GM21367 (cell line): ENCODE results near the gene CD209.

Source experiments
- ATAC-seq: cut with Tn5 transposase; IDR thresholded peaks from one replicate; pipeline ENCODE4 v1.9.1; 2021; ENCODE audit not compliant: unreplicated experiment

The CD209 gene

GRCh38 chr19:7739801-7740681, 7.3 kb downstream of the CD209 start:
- ATAC-seq: no peak

- ATAC-seq: no peak
Measured at GRCh38 chr19:7739211-7739755, 8.1 kb downstream of the CD209 start.

GRCh38 chr19:7738023-7738422, 9.3 kb downstream of the CD209 start:
- no peak for ATAC-seq

GRCh38 chr19:7737215-7737614, 10.1 kb downstream of the CD209 start:
- no peak for ATAC-seq

GRCh38 chr19:7736148-7736547, 11.2 kb downstream of the CD209 start:
- ATAC-seq: no peak

- no peak for ATAC-seq
Measured at GRCh38 chr19:7734220-7735203, 12.8 kb downstream of the CD209 start.

- ATAC-seq: no peak
Measured at GRCh38 chr19:7733376-7733775, 14.0 kb downstream of the CD209 start.

GRCh38 chr19:7732045-7732444, 15.3 kb downstream of the CD209 start, which contains the start of gene CLEC4G:
TSS of gene CLEC4G (minus strand) at chr19:7732110. CDS start at chr19:7732102, 8 bp downstream.
- ATAC-seq: no peak

- no peak for ATAC-seq
Measured at GRCh38 chr19:7731615-7732014, 15.7 kb downstream of the CD209 start.

GRCh38 chr19:7731218-7731595, 16.1 kb downstream of the CD209 start:
- ATAC-seq: no peak

GRCh38 chr19:7730286-7731217, 16.8 kb downstream of the CD209 start:
- ATAC-seq: no peak

- no peak for ATAC-seq
Measured at GRCh38 chr19:7729831-7730285, 17.5 kb downstream of the CD209 start.

- no peak for ATAC-seq
Measured at GRCh38 chr19:7729211-7729610, 18.1 kb downstream of the CD209 start.

GRCh38 chr19:7725791-7726190, 21.5 kb downstream of the CD209 start:
- ATAC-seq: no peak

- ATAC-seq: no peak
Measured at GRCh38 chr19:7722231-7722651, 25.1 kb downstream of the CD209 start.

GRCh38 chr19:7720351-7720750, 27.0 kb downstream of the CD209 start:
- no peak for ATAC-seq

GRCh38 chr19:7718668-7719067, 28.7 kb downstream of the CD209 start:
- ATAC-seq: no peak

- no peak for ATAC-seq
Measured at GRCh38 chr19:7716762-7717161, 30.6 kb downstream of the CD209 start.

- ATAC-seq: no peak
Measured at GRCh38 chr19:7715671-7716070, 31.7 kb downstream of the CD209 start.

- ATAC-seq: no peak
Measured at GRCh38 chr19:7710616-7711015, 36.7 kb downstream of the CD209 start.
